Neural cell (in vitro differentiated cells): Measurements from ENCODE around the gene KCNIP4. TPM values are rescaled to one million over a fixed set of nuclear protein-coding genes. Genes with fewer than 3 reads are reported as not detected.

Experiments used
- H2AFZ ChIP-seq: fragments of 200-600, 300-800 bp; sonication (generic), shearing (Covaris generic); 2 replicates; pipeline ENCODE4 v1.6.0; 2014; ENCODE audit warnings: low read depth, mild to moderate bottlenecking, antibody characterized with exemption, low read length, moderate library complexity
- H3F3A ChIP-seq: fragments of 200-600 bp; shearing (Covaris generic); 2 replicates; pipeline ENCODE4 v1.6.1; 2016; ENCODE audit warnings: mild to moderate bottlenecking, moderate library complexity, mixed read lengths, antibody characterized with exemption, low read length; ENCODE audit not compliant: insufficient read depth, poor library complexity, severe bottlenecking
- H3K27ac ChIP-seq: fragments of 200-600, 300-800 bp; sonication (generic), shearing (Covaris generic); 2 replicates; pipeline ENCODE4 v1.5.1; 2014; ENCODE audit warnings: mild to moderate bottlenecking, low read length, moderate library complexity
- H3K27me3 ChIP-seq: fragments of 300-800, 200-600 bp; sonication (generic), shearing (Covaris generic); 2 replicates; pipeline ENCODE4 v1.6.0; 2014; ENCODE audit warnings: mild to moderate bottlenecking, low read depth, low read length, moderate library complexity; ENCODE audit not compliant: insufficient read depth
- H3K36me3 ChIP-seq: fragments of 300-800, 200-600 bp; sonication (generic), shearing (Covaris generic); 2 replicates; pipeline ENCODE4 v1.5.1; 2014; ENCODE audit warnings: mild to moderate bottlenecking, antibody characterized with exemption, low read length, moderate library complexity; ENCODE audit not compliant: insufficient read depth
- H3K4me2 ChIP-seq: fragments of 300-800, 200-600 bp; sonication (generic), shearing (Covaris generic); 2 replicates; pipeline ENCODE4 v1.6.0; 2014; ENCODE audit warnings: mild to moderate bottlenecking, low read length
- H3K4me3 ChIP-seq: fragments of 300-800, 200-600 bp; sonication (generic), shearing (Covaris generic); 2 replicates; pipeline ENCODE4 v1.5.1; 2014; ENCODE audit warnings: mild to moderate bottlenecking, low read length, moderate library complexity
- H3K79me2 ChIP-seq: fragments of 200-600 bp; shearing (Covaris generic); replicated peaks from 2 replicates; pipeline ENCODE4 v1.6.0; 2014; ENCODE audit warnings: mild to moderate bottlenecking, low read length, moderate library complexity; ENCODE audit not compliant: insufficient read depth
- H3K9ac ChIP-seq: fragments of 300-800, 200-600 bp; sonication (generic), shearing (Covaris generic); 2 replicates; pipeline ENCODE4 v1.6.1; 2016; ENCODE audit warnings: mild to moderate bottlenecking, low read length, mixed read lengths
- H3K9me2 ChIP-seq: fragments of 200-600 bp; shearing (Covaris generic); 2 replicates; pipeline ENCODE4 v1.6.1; 2016; ENCODE audit warnings: mild to moderate bottlenecking, low read length, mixed read lengths; ENCODE audit not compliant: insufficient read depth
- H3K9me3 ChIP-seq: fragments of 200-600, 300-800 bp; sonication (generic), shearing (Covaris generic); 2 replicates; pipeline ENCODE4 v1.6.1; 2016; ENCODE audit warnings: mild to moderate bottlenecking, mixed run types, low read length, moderate library complexity, mixed read lengths
- H4K20me1 ChIP-seq: fragments of 200-600 bp; shearing (Covaris generic); 2 replicates; pipeline ENCODE4 v1.6.1; 2016; ENCODE audit warnings: mild to moderate bottlenecking, mixed run types; ENCODE audit not compliant: insufficient read depth
- CTCF ChIP-seq: fragments of 450-650 bp; IDR thresholded peaks from 2 replicates; pipeline ENCODE4 v1.5.1; 2014; ENCODE audit warnings: antibody characterized with exemption, mild to moderate bottlenecking, moderate library complexity; ENCODE audit not compliant: poor library complexity, severe bottlenecking
- EP300 ChIP-seq: fragments of 450-650 bp; conservative IDR thresholded peaks from 2 replicates; pipeline ENCODE4 v1.6.1; 2014; ENCODE audit warnings: antibody characterized with exemption, mild to moderate bottlenecking, moderate library complexity; ENCODE audit not compliant: poor library complexity, severe bottlenecking
- EZH2 ChIP-seq: fragments of 200-600, 300-800 bp; shearing (Covaris generic), sonication (generic); IDR thresholded peaks from 2 replicates; pipeline ENCODE4 v1.6.1; 2014; ENCODE audit warnings: antibody characterized with exemption, low read length, borderline replicate concordance, mild to moderate bottlenecking; ENCODE audit not compliant: insufficient read depth, poor library complexity, severe bottlenecking
- MXI1 ChIP-seq: fragments of 450-650 bp; conservative IDR thresholded peaks from 2 replicates; pipeline ENCODE4 v1.6.1; 2014; ENCODE audit warnings: antibody characterized with exemption, mild to moderate bottlenecking; ENCODE audit not compliant: poor library complexity, severe bottlenecking
- POLR2AphosphoS5 ChIP-seq: IDR thresholded peaks from 2 replicates; pipeline ENCODE4 v1.6.1; 2012
- RAD21 ChIP-seq: fragments of 450-650 bp; conservative IDR thresholded peaks from 2 replicates; pipeline ENCODE4 v1.6.1; 2014; ENCODE audit warnings: antibody characterized with exemption, mild to moderate bottlenecking, moderate library complexity
- REST ChIP-seq: IDR thresholded peaks from 2 replicates; pipeline ENCODE4 v1.6.1; 2012; ENCODE audit warnings: borderline replicate concordance
- SMC3 ChIP-seq: fragments of 450-650 bp; conservative IDR thresholded peaks from 2 replicates; pipeline ENCODE4 v1.6.1; 2014; ENCODE audit warnings: antibody characterized with exemption, mild to moderate bottlenecking, moderate library complexity; ENCODE audit not compliant: poor library complexity
- TAF1 ChIP-seq: IDR thresholded peaks from 2 replicates; pipeline ENCODE4 v1.6.1; 2012; ENCODE audit warnings: low read depth
- polyA plus RNA-seq: library from polyadenylated mRNA; depleted of rRNA; stranded (reverse); fragments of >200 nt; gene quantifications from 2 replicates; pipeline ENCODE4 v1.2.3, GENCODE V29; 2014

KCNIP4 gene
- polyA plus RNA-seq, 1 donor from 2014 or later = 22.8 TPM

GRCh38 chr4:21862917-21863316, 85.7 kb downstream of the KCNIP4 start:
- Histone ChIP-seq H4K20me1 (no peaks in the 10 kb centered on the region), H3K9ac (no peak overlapping the region), H3K36me3 (no peaks in the 10 kb centered on the region), H3K27me3 (no peaks in the 10 kb centered on the region), H3K79me2 (no peaks in the 10 kb centered on the region), H3K4me2 (no peak overlapping the region), H3K4me3 (no peak overlapping the region), H3K9me2 (no peaks in the 10 kb centered on the region), H3K9me3 (no peaks in the 10 kb centered on the region), H3F3A (no peaks in the 10 kb centered on the region), H3K27ac (no peak overlapping the region), H2AFZ (no peak overlapping the region)
- no peak for TF ChIP-seq POLR2AphosphoS5
- TF ChIP-seq REST = no peak
- TF ChIP-seq CTCF = no peak
- TF ChIP-seq MXI1 = no peak
- no peak for TF ChIP-seq RAD21
- no peak for TF ChIP-seq SMC3
- no peak for TF ChIP-seq EP300
- no peak for TF ChIP-seq EZH2
- no peak for TF ChIP-seq TAF1

GRCh38 chr4:21858971-21859370, 89.6 kb downstream of the KCNIP4 start:
- no peak for TF ChIP-seq CTCF
- TF ChIP-seq REST = no peak
- no peak for TF ChIP-seq POLR2AphosphoS5
- TF ChIP-seq TAF1 = no peak
- TF ChIP-seq SMC3 = no peak
- TF ChIP-seq MXI1 = no peak
- no peak for TF ChIP-seq RAD21
- no peak for TF ChIP-seq EZH2
- no peak for TF ChIP-seq EP300
- no peaks in the 10 kb centered on the region for H3K27me3 ChIP-seq
- no peaks in the 10 kb centered on the region for H3K79me2 ChIP-seq
- H3F3A ChIP-seq = no peaks in the 10 kb centered on the region
- H3K9me3 ChIP-seq = no peaks in the 10 kb centered on the region
- H4K20me1 ChIP-seq = no peaks in the 10 kb centered on the region
- H3K36me3 ChIP-seq = no peaks in the 10 kb centered on the region
- no peak overlapping the region for H3K27ac ChIP-seq
- no peak overlapping the region for H3K4me2 ChIP-seq
- H2AFZ ChIP-seq = no peak overlapping the region
- H3K9me2 ChIP-seq = no peaks in the 10 kb centered on the region
- no peak overlapping the region for H3K4me3 ChIP-seq
- H3K9ac ChIP-seq = no peak overlapping the region
